Stimulated activated CD4-positive, alpha-beta T cell treated with anti-CD3 and anti-CD28 coated beads, Interleukin-15, amount 100 ng/mL, for 24 hours (primary cell): ENCODE measurements around the gene B3GNT8.
A peak's percentile ranks its signal among the peaks of the same experiment; 100 is the strongest.
"Not testable (repeated sequence)": the region's sequence is repeated elsewhere in the genome, so short reads cannot be mapped to it uniquely, and the experiment has no call there.

Source experiments
- DNase-seq: peaks from one replicate; pipeline ENCODE4 v3.0.0-alpha.2; 2020

B3GNT8 gene

GRCh38 chr19:41435936-41436673, 8.9 kb upstream of the B3GNT8 start:
- DNase-seq = no peak

- not testable (repeated sequence) for DNase-seq
Observed at GRCh38 chr19:41435376-41435775, 8.2 kb upstream of the B3GNT8 start.

GRCh38 chr19:41434450-41434849, 7.3 kb upstream of the B3GNT8 start:
- DNase-seq = no peak

- no peak for DNase-seq
Observed at GRCh38 chr19:41433171-41433570, 6.0 kb upstream of the B3GNT8 start.

- no peak for DNase-seq
Observed at GRCh38 chr19:41431426-41432386, 4.5 kb upstream of the B3GNT8 start.

- no peak for DNase-seq
Observed at GRCh38 chr19:41430922-41431321, 3.7 kb upstream of the B3GNT8 start.

GRCh38 chr19:41428481-41428859, 1.3 kb upstream of the B3GNT8 start:
- DNase-seq = no peak

GRCh38 chr19:41427647-41428480, 690 bp upstream of the B3GNT8 start:
- peak; percentile 45 for DNase-seq

GRCh38 chr19:41426116-41426841, 895 bp downstream of the B3GNT8 start:
- no peak for DNase-seq

GRCh38 chr19:41425174-41426115, 1.7 kb downstream of the B3GNT8 start:
- DNase-seq = no peak

GRCh38 chr19:41424335-41425173, 2.6 kb downstream of the B3GNT8 start:
- no peak for DNase-seq

GRCh38 chr19:41422955-41423354, 4.2 kb downstream of the B3GNT8 start:
- DNase-seq = no peak

- no peak for DNase-seq
Observed at GRCh38 chr19:41422456-41422855, 4.7 kb downstream of the B3GNT8 start.

GRCh38 chr19:41421973-41422372, 5.2 kb downstream of the B3GNT8 start:
- no peak for DNase-seq

GRCh38 chr19:41421314-41421713, 5.9 kb downstream of the B3GNT8 start:
- DNase-seq = no peak

GRCh38 chr19:41420101-41420880, 6.9 kb downstream of the B3GNT8 start:
- DNase-seq = no peak

- DNase-seq = no peak
Observed at GRCh38 chr19:41416194-41416674, 10.9 kb downstream of the B3GNT8 start.

GRCh38 chr19:41415154-41415571, 12.0 kb downstream of the B3GNT8 start:
- DNase-seq = no peak

GRCh38 chr19:41414461-41414860, 12.7 kb downstream of the B3GNT8 start:
- DNase-seq = no peak
